Measurements from ENCODE around the gene RIN3.

The RIN3 gene

DNA sequence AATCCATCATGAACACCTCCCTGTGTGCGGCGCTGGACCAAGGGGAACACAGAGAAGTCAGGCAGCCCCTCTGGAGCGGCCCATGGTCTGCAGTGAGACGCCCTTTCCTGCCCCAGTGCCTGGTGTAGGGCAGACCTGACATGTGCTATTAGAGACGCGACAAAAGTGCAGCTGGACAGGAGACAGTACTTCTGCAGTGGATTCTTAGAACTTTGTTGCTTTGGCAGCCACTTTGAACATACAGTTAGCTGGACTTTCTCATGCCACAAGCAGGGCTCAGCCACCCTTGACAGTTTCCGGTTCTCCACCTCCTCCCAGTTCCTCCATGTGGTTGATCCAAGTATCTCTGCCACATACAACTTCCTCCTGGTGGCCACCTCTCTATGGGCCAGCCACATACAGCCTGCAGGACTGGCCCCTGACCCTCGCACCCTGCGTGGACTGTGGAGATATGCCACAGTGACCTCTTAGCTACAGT lies 188.9 kb downstream of the RIN3 start:
- H3K4me3 Mint-ChIP-seq, result no peak overlapping the region
- peaks cover 3% of the 10 kb centered on the region for H3K27me3 Mint-ChIP-seq (ENCODE audit: low read depth)
- H3K9me3 Mint-ChIP-seq, result no peaks in the 10 kb centered on the region
- H3K4me1 Mint-ChIP-seq, result peaks cover 12% of the 10 kb centered on the region
- TF ChIP-seq, protein P1, sequence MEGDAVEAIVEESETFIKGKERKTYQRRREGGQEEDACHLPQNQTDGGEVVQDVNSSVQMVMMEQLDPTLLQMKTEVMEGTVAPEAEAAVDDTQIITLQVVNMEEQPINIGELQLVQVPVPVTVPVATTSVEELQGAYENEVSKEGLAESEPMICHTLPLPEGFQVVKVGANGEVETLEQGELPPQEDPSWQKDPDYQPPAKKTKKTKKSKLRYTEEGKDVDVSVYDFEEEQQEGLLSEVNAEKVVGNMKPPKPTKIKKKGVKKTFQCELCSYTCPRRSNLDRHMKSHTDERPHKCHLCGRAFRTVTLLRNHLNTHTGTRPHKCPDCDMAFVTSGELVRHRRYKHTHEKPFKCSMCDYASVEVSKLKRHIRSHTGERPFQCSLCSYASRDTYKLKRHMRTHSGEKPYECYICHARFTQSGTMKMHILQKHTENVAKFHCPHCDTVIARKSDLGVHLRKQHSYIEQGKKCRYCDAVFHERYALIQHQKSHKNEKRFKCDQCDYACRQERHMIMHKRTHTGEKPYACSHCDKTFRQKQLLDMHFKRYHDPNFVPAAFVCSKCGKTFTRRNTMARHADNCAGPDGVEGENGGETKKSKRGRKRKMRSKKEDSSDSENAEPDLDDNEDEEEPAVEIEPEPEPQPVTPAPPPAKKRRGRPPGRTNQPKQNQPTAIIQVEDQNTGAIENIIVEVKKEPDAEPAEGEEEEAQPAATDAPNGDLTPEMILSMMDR (IDR thresholded peaks at IDR 0.05; ENCODE audit: unreplicated experiment in 3 of 3), result no peak
- peaks cover 35% of the 10 kb centered on the region for H3K36me3 Mint-ChIP-seq (ENCODE audit: low read depth)
- H3K27ac Mint-ChIP-seq, result no peak overlapping the region

DNA sequence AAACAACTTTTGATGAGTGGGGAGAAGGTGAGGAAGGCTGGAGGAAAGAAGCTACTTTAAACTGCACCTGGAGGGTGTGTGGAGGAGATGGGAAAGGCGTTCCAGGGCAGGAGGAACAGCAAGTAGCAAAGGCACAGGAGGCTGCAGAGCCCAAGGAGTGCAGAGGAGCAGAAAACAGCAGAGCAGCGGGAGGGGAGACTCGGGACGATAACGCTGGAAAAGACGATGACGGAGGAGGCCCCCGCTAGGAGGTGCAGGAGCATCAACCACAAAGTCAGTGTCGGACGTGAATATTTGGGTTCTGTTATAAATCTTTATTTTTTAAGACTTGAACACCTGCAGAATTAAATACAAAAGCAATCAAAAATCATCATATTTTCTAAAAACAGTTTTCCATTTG lies 189.9 kb downstream of the RIN3 start:
- Mint-ChIP-seq H3K4me1 (peaks cover 12% of the 10 kb centered on the region), H3K9me3 (no peaks in the 10 kb centered on the region), H3K27ac (no peak overlapping the region), H3K27me3 (ENCODE audit: low read depth) (peaks cover 3% of the 10 kb centered on the region), H3K36me3 (ENCODE audit: low read depth) (peaks cover 35% of the 10 kb centered on the region), H3K4me3 (no peak overlapping the region)
- TF ChIP-seq, protein P1 (IDR thresholded peaks at IDR 0.05; ENCODE audit: unreplicated experiment in 3 of 3), result no peak

GRCh38 chr14:92704036-92704804 lies 190.6 kb downstream of the RIN3 start:
- H3K27me3 Mint-ChIP-seq (ENCODE audit: low read depth), result peaks cover 3% of the 10 kb centered on the region
- no peak overlapping the region for H3K27ac Mint-ChIP-seq
- H3K9me3 Mint-ChIP-seq, result no peaks in the 10 kb centered on the region
- peaks cover 12% of the 10 kb centered on the region for H3K4me1 Mint-ChIP-seq
- peaks cover 38% of the 10 kb centered on the region for H3K36me3 Mint-ChIP-seq (ENCODE audit: low read depth)
- H3K4me3 Mint-ChIP-seq, result no peak overlapping the region
- TF ChIP-seq, protein P1 (IDR thresholded peaks at IDR 0.05; ENCODE audit: unreplicated experiment in 3 of 3), result no peak

DNA sequence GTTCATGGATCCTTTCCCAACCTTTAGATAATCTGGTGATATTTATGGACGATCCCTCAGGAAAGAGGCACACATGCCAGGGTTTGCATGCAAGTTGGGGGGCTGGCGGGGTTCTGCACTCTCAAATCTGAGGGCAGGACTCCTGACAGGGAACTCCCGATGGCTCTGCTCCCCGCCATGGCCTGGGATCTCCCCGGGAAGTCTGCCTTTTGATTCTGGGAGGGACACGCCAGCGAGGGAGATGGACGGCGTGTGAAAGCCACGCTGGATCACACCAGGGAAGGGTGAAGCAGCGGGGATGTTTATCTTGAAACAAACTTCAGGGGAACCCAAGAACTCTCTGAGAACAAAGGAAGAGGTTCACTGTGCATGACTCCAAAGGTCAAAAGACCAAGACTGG lies 191.2 kb downstream of the RIN3 start:
- H3K27me3 Mint-ChIP-seq (ENCODE audit: low read depth), result peaks cover 3% of the 10 kb centered on the region
- TF ChIP-seq, protein P1 (IDR thresholded peaks at IDR 0.05; ENCODE audit: unreplicated experiment in 3 of 3), result no peak
- H3K27ac Mint-ChIP-seq, result no peak overlapping the region
- H3K9me3 Mint-ChIP-seq, result no peaks in the 10 kb centered on the region
- H3K4me3 Mint-ChIP-seq, result no peak overlapping the region
- peaks cover 12% of the 10 kb centered on the region for H3K4me1 Mint-ChIP-seq
- H3K36me3 Mint-ChIP-seq (ENCODE audit: low read depth), result peaks cover 42% of the 10 kb centered on the region

DNA sequence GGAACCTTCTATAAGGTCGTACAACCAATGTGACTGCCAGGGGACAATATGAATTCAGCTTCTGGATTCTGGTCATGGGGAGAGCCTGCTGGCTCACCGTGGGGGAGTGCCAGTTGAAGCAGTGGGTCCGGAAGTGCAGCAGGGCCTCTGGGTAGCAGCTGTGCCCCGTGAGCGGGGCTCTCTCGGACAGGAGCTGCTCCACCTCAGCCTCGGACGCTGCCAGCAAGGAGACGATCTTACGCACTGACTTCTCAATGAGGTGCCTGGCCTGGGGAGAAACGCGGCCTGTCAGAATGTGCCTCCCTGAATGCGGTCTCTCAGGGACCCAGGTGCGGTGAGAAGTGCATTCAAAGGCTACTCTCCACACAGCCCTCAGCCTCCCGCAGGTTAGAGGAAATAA lies 192.8 kb downstream of the RIN3 start:
- TF ChIP-seq, protein P1 (IDR thresholded peaks at IDR 0.05; ENCODE audit: unreplicated experiment in 3 of 3), result no peak
- Mint-ChIP-seq H3K27me3 (ENCODE audit: low read depth) (peaks cover 3% of the 10 kb centered on the region), H3K36me3 (ENCODE audit: low read depth) (peaks cover 49% of the 10 kb centered on the region), H3K9me3 (no peaks in the 10 kb centered on the region), H3K27ac (no peak overlapping the region), H3K4me3 (no peak overlapping the region), H3K4me1 (peaks cover 12% of the 10 kb centered on the region)

Measured in nephron (organoid).